Measurements from ENCODE around the gene PLET1. TPM values are rescaled to one million over a fixed set of nuclear protein-coding genes. Genes with fewer than 3 reads are reported as not detected.

Gene PLET1
- total RNA-seq, 4 donors from 2014 or later = not detected

DNA sequence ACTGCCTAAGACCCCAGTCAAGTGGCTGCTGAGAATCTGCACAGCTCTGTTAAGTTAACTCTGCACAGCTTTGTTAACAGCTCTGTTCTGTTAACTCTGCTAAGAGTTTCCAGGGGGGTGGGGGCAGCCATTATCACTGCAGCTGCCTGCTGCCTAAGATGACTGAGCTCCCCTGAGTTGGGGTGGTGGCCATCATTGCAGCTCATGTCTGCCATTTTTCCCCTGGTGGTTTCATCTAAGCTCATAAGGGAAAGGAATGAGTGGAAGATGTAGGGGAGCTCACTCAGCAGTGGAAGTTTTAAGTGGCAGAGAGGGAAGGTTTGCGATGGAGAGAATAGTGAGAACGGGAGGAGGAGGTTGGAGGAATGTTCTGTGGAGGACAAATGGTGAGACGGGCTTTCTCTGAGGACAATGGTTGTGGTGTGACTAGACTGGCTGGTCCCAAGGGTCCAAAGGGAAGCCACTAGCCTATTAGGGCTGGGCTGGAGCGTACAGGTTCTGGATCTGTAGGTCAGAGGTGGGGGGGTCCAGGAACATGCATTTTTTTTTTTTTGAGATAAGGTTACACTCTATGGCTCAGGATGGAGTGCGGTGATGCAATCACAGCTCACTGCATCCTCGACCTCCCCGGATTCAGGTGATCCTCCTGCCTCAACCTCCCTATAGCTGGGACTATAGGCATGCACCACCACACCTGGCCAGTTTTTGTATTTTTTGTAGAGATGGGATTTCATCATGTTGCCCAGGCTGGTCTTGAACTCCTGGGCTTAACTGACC, 13.5 kb upstream of the PLET1 start:
- TF ChIP-seq POLR2A (IDR thresholded peaks at IDR 0.05) = no peak
- TF ChIP-seq, protein P1, sequence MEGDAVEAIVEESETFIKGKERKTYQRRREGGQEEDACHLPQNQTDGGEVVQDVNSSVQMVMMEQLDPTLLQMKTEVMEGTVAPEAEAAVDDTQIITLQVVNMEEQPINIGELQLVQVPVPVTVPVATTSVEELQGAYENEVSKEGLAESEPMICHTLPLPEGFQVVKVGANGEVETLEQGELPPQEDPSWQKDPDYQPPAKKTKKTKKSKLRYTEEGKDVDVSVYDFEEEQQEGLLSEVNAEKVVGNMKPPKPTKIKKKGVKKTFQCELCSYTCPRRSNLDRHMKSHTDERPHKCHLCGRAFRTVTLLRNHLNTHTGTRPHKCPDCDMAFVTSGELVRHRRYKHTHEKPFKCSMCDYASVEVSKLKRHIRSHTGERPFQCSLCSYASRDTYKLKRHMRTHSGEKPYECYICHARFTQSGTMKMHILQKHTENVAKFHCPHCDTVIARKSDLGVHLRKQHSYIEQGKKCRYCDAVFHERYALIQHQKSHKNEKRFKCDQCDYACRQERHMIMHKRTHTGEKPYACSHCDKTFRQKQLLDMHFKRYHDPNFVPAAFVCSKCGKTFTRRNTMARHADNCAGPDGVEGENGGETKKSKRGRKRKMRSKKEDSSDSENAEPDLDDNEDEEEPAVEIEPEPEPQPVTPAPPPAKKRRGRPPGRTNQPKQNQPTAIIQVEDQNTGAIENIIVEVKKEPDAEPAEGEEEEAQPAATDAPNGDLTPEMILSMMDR (IDR thresholded peaks at IDR 0.05) = no peak
- no peak overlapping the region for H3K4me3 ChIP-seq (ENCODE audit: low read depth, poor library complexity, severe bottlenecking)
- intact Hi-C loops (cut with DNase I; ENCODE audit: low total_unique reads) = loop anchor here (10.0 kb wide), 1 partner anchor 169 kb away; no protein-coding TSS in a partner anchor
- 95 to 96% methylated on average over 7 of the region's 7 CpGs for WGBS, 2 donors
- no peak for DNase-seq (ENCODE audit: low spot score in 2 of 2)

DNA sequence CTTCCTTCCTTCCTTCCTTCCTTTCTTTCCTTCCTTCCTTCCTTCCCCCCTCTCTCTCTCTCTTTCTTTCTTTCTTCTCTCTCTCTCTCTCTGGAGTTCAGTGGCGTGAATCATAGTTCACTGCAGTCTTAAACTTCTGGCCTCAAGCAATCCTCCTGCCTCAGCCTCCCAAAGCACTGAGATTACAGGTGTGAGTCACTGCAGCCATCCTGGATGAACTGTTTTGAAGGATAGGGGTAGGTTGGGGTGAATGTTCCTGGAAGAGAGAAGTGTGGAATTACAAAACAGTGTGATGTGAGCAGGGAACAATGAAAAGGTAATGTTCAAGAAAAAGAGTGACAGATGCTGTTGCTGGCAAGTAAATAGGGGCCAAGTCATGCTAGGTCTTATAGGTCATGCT, 12.4 kb upstream of the PLET1 start:
- DNase-seq (ENCODE audit: low spot score in 2 of 2) = no peak
- H3K4me3 ChIP-seq (ENCODE audit: low read depth, poor library complexity, severe bottlenecking) = no peak overlapping the region
- TF ChIP-seq, protein P1 (IDR thresholded peaks at IDR 0.05) = no peak
- no peak for TF ChIP-seq POLR2A (IDR thresholded peaks at IDR 0.05)
- intact Hi-C loops (cut with DNase I; ENCODE audit: low total_unique reads) = loop anchor here (10.0 kb wide), 1 partner anchor 168 kb away; no protein-coding TSS in a partner anchor
- 83 to 100% methylated on average over 1 of the region's 1 CpG for WGBS, 2 donors

DNA sequence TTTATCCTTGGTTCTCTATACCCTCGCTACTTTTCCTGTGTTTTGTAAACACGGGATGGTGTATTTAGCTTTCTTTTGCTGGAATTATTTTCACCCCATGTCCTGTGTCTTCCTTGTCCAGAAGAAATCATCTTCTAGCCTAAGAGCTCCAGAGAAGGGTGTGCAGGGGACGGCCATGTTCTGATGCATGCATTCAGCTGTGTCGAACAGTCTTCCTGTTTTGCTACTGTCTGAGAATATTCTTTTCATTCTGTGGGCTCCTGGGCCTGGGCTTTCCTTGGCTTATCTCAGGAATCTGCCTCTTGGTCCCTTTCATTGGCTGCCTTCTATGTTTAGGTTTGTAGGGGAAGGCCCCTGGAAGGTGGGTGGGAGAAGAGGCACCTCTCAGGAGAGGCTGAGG, 10.6 kb upstream of the PLET1 start:
- no peak for DNase-seq (ENCODE audit: low spot score in 2 of 2)
- intact Hi-C loops (cut with DNase I; ENCODE audit: low total_unique reads) = loop anchor here (10.0 kb wide), 1 partner anchor 166 kb away; no protein-coding TSS in a partner anchor
- TF ChIP-seq POLR2A (IDR thresholded peaks at IDR 0.05) = no peak
- TF ChIP-seq, protein P1 (IDR thresholded peaks at IDR 0.05) = no peak
- H3K4me3 ChIP-seq (ENCODE audit: low read depth, poor library complexity, severe bottlenecking) = no peak overlapping the region
- WGBS, 2 donors = 94% methylated on average over 4 of the region's 4 CpGs

DNA sequence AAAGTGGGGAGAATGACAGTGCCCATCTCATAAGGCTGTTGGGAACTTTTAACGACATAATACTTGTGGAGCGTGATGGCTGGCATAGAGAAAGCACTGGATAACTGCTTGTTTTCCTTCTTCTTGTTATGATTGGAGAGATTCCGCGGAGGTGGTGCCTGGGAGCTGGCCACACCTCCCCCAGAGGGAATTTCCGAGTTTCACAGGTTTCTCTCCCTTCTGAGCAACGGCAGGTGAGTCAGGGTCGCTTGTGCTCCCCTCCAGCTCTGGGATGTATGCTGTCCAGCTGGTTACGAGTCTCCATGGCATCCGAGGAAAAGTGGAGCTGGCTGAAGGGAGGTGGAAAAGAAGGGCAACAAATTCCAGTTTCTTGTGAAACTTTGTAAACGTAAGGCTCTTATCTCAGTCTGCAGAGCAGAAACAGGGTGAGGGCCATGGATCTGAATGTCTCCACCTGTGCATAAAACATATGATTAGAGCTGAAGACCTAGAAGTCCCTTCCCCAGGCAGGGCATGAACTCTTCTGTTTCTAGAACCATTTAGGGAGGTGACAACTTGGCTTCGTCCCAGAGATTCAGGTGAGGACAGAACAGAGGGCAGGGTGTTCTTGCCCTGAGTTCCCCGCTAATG, 10.0 kb upstream of the PLET1 start:
- no peak for DNase-seq (ENCODE audit: low spot score in 2 of 2)
- TF ChIP-seq, protein P1 (IDR thresholded peaks at IDR 0.05) = no peak
- no peak for TF ChIP-seq POLR2A (IDR thresholded peaks at IDR 0.05)
- H3K4me3 ChIP-seq (ENCODE audit: low read depth, poor library complexity, severe bottlenecking) = no peak overlapping the region
- 58 to 61% methylated on average over 12 of the region's 12 CpGs for WGBS, 2 donors
- intact Hi-C loops (cut with DNase I; ENCODE audit: low total_unique reads) = loop anchor here (10.0 kb wide), 1 partner anchor 166 kb away; no protein-coding TSS in a partner anchor

DNA sequence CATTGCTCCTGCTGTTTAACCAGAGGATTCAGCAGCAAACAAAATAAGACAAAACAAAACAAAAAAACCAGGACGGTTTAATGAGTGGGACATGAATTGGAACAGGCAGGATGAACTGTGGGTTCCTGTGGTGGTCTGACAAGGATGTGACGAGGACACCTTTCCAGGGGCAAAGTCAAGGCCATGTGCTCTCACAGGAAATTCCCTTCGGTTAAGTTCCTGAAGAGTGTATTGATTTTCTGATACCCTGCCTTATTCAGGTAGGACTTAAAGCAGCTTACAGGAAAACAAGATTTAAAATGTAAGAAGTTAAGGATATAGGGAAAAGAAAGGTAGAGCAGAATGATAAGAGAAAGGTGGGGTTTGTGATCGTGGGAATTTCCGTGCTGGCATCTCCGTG, 8.5 kb upstream of the PLET1 start:
- 72 to 83% methylated on average over 6 of the region's 6 CpGs for WGBS, 2 donors
- no peak for DNase-seq (ENCODE audit: low spot score in 2 of 2)
- H3K4me3 ChIP-seq (ENCODE audit: low read depth, poor library complexity, severe bottlenecking) = no peak overlapping the region
- intact Hi-C loops (cut with DNase I; ENCODE audit: low total_unique reads) = loop anchor here (2.0 kb wide), 1 partner anchor 24 kb away; no protein-coding TSS in a partner anchor
- TF ChIP-seq POLR2A (IDR thresholded peaks at IDR 0.05) = no peak
- TF ChIP-seq, protein P1 (IDR thresholded peaks at IDR 0.05) = no peak
